NOMO-1 treated with dmso at 0.1 percent for 144 hours (cell line): ENCODE results near the gene MARF1.
"Not testable (repeated sequence)": the region's sequence is repeated elsewhere in the genome, so short reads cannot be mapped to it uniquely, and the experiment has no call there.

Experiments used
- DNase-seq: peaks from one replicate; lab custom pipeline; 2025; ENCODE audit not compliant: unreplicated experiment; lab: John Stamatoyannopoulos, UW

Gene MARF1

GRCh38 chr16:15643048-15643945 is at the start of gene MARF1:
Gene MARF1, minus strand, starts transcription at chr16:15643154. Its CDS starts 3,921 bp downstream, at chr16:15639233.
- DNase-seq, result peak; percentile 92

- not testable (repeated sequence) for DNase-seq
Observed at GRCh38 chr16:15692508-15692907, 49.6 kb upstream of the MARF1 start.

- no peak for DNase-seq
Observed at GRCh38 chr16:15691046-15691445, 48.1 kb upstream of the MARF1 start.

GRCh38 chr16:15690296-15690695 is 47.3 kb upstream of the MARF1 start:
- no peak for DNase-seq

- no peak for DNase-seq
Observed at GRCh38 chr16:15689290-15689689, 46.3 kb upstream of the MARF1 start.

- no peak for DNase-seq
Observed at GRCh38 chr16:15686287-15686686, 43.3 kb upstream of the MARF1 start.

- peak; percentile 36 for DNase-seq
Observed at GRCh38 chr16:15682105-15682570, 39.2 kb upstream of the MARF1 start.

- DNase-seq, result no peak
Observed at GRCh38 chr16:15677447-15677846, 34.5 kb upstream of the MARF1 start.

GRCh38 chr16:15676506-15676905 is 33.6 kb upstream of the MARF1 start:
- DNase-seq, result no peak

- no peak for DNase-seq
Observed at GRCh38 chr16:15674571-15674970, 31.6 kb upstream of the MARF1 start.

- peak; percentile 95 for DNase-seq
Observed at GRCh38 chr16:15672514-15673167, 29.7 kb upstream of the MARF1 start.

- DNase-seq, result not testable (repeated sequence)
Observed at GRCh38 chr16:15672127-15672513, 29.2 kb upstream of the MARF1 start.

- DNase-seq, result no peak
Observed at GRCh38 chr16:15671530-15672117, 28.7 kb upstream of the MARF1 start.

- DNase-seq, result no peak
Observed at GRCh38 chr16:15667091-15667742, 24.3 kb upstream of the MARF1 start.

GRCh38 chr16:15665107-15665506 is 22.2 kb upstream of the MARF1 start:
- no peak for DNase-seq

- no peak for DNase-seq
Observed at GRCh38 chr16:15660203-15660601, 17.2 kb upstream of the MARF1 start.

GRCh38 chr16:15658556-15658955 is 15.6 kb upstream of the MARF1 start:
- no peak for DNase-seq

- no peak for DNase-seq
Observed at GRCh38 chr16:15658149-15658548, 15.2 kb upstream of the MARF1 start.

GRCh38 chr16:15655561-15655960 is 12.6 kb upstream of the MARF1 start:
- DNase-seq, result not testable (repeated sequence)

- no peak for DNase-seq
Observed at GRCh38 chr16:15654591-15654990, 11.6 kb upstream of the MARF1 start.

- DNase-seq, result no peak
Observed at GRCh38 chr16:15653227-15653626, 10.3 kb upstream of the MARF1 start.
